Inflammatory macrophage treated with lipopolysaccharide for 4 hours (primary cell): ENCODE data around the gene PPM1M.
A peak's percentile ranks its signal among the peaks of the same experiment; 100 is the strongest.

ENCODE experiments used
- DNase-seq: peaks from one replicate; pipeline ENCODE4 v3.0.0-alpha.2; 2020

Gene PPM1M

DNA sequence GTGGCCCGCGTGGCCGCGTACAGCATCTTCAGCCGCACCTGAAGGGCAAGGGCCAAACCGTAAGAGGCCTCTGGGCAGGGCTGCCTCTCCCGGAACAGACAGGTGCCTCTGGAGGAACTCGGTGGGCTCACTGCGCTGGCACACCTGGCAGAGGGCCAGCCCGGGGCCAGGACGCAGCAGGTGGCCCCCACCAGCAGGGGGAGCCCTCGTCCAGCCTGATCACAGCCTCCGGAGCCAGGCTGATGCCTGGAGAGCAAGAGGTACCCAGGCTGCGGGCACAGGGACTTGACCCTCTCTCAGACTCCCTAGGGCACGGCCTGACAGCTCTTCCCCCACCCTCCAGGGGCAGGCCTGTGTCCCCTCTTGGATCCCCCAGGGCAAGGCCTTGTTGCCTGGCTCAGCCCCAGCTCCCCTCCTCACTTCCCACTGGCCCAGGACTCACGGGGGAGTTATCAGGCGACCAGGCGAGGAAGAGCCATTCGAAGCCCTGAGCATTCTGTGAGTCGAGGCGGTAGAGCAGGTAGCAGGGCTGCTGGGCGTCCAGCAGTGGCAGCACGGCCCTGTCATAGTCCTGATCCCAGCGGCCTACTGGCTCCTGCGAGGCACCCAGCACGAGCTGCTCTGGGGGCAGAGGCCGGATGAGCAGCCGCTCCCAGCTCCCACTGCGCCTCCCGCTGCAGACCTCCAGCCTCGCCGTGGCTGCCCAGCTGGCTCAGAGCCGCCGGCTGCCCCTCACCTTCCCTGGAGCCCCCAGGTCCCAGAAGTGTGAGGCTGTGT is 13.9 kb upstream of the PPM1M start:
- peak; percentile 72 for DNase-seq

DNA sequence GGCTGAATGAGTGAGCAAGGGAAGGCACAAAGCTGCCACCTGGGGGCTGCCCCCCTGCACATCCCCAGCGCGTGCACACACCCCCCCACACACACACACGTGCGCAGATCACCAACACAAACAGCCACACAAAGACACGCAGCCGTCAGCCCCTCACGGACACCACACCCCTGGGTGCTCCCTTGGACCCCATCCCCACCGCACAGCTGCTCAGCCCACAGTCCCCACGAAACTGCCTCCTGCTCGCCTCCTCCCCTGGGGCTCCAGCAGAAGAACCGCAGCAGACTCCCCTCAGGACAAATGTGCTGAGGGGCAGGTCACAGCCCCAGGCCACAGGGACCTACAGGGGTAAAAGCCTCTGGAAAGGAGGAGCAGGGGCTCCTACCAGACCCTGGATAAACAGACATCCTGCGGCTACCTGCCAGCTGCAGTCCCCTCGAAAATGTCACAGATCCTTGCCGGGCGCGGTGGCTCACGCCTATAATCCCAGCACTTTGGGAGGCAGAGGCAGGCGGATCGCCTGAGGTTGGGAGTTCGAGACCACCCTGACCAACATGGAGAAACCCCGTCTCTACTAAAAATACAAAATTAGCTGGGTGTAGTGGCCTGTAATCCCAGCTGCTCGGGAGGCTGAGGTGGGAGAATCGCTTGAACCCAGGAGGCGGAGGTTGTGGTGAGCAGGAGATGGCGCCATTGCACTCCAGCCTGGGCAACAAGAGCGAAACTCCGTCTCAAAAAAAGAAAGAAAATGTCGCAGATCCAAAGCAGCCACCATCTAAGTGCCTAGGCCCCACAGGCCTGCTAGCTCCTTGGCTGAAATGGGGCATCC is 13.1 kb upstream of the PPM1M start:
- no peak for DNase-seq

DNA sequence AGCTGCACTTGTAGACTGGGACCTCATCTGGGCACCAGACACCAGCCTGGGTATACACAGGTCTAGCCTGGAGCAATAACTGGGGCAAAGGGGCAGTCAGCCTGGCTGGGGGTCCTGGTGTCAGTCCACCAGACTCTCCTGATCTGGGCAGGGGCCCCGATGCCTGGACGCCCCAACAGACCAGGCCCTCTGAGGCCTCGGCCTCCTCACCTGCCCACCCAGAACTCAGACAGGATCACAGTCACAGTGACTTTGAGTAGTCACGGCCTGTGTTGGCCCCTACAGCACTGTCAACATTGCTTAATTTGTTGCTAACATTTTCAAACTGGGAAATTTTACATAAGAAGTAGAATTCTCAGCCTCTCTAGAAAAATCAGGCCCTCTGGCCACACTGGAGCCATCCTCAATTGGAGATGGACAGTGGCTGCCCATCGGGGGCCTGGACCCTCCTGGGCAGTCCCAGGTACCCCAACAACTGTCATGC is 12.4 kb upstream of the PPM1M start:
- DNase-seq: no peak

DNA sequence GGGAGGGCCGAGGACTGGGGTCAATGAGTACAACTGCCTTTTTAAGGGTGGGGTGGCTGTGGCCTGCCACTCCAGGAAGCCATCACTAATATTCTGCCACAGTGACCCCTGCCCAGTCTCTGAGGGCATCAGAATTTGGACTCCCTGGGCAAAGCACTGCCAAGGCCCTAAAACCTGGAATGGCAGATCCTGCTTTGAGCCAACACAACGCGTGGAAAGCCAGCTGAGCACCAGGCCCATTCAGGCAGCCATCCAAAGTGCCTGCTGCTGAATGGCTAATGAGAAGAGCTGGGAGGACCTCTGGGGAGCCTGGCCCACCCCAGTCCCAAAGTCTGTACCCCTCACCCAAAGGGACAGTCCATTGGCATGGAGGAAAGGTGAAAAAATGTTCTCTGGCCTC is 11.6 kb upstream of the PPM1M start:
- DNase-seq: no peak

DNA sequence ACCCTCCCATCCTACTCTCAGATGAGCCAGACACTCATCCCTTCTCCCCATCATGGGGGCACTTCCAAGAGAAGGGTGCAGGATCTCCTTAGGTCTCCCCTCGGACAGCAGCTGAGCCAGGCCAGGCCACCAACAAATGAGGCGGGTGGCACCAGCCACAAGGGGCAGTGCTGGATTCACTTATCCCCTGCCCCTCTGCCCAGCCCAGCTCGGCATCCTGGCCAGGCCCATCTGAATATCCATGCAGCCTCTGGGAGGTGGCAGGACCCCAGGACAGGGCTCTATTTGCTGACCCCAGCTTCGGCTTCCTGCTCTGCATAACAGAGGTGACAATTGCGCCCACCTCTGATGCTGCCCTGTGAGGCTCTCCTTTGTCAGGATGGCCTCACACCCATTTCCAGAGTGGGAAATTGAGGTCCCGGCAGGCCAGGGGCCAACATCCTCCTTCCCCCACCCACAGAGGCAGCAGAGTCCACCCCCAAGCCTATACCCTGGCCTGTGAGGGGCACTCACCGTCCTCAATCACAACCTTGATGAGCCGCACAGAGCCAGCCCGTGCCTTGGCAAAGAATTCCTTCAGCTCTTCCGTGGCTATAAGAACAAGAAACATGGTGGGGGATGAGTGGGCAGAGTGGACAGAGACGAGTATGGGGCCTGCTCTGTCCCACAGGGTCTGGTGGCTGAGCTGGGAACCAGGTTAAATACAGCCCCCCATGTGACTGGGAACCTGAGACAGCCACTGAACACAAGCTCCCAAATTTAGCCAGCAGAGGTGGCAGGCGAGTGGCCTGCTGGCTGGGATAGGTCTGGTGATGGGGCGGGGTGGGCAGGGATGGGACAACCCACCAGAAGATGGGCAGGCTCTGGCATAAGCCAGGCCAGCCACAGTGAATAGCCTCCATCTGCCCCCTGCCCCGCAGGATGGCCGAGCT is 10.8 kb upstream of the PPM1M start:
- DNase-seq: no peak

DNA sequence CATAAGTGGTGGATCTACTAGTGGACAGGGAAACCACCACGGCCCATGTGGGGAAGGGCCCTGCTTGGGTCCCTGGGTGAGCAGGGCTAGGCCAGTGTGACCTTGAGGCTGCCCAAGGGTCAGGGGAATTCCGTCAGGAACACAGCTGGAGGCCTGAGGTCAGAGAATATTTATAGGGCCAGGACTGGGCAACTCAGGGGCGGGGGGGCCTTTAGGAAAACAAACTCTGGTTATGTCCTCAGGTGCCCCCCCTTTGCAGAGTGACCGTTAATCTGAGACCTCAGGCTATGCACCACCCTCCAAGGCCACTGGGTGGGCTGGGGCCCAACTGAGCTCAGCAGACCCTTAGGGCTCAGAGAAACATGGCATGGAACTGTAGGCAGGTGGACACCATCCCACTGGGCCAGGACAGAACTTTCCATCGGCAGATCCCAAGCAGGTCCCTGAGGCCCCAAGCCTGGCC is 9.1 kb upstream of the PPM1M start:
- DNase-seq: no peak

DNA sequence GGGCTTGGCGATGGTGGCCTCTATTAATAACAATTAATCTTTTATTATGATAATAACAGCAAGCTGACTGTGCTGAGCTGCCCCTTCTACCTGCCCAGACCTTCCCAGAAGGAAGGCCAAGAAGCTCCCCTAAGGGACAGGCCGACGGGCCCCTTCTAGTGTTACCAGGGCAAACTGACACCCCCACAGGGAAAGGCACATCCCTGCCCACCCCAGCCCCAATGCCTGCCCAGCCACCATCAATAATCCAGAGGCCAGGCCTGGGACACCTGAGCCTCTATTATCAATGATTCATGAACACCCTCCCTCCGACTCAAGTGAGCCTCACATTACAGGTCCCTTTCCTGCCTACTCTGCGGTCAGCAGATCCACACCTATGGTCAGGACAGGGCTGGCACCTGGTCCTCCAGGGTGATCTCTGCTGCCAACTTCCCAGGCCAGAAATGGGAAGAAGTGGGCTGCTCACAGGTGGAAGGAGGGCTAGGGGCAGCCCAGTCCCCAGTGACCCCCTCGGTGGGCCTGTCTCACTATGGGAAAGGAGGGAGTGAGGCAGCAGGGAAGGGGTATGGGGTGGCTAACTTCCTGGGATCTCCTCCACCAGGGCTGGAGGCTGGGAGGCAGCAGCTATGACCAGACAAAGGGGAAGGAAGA is 8.4 kb upstream of the PPM1M start:
- no peak for DNase-seq

DNA sequence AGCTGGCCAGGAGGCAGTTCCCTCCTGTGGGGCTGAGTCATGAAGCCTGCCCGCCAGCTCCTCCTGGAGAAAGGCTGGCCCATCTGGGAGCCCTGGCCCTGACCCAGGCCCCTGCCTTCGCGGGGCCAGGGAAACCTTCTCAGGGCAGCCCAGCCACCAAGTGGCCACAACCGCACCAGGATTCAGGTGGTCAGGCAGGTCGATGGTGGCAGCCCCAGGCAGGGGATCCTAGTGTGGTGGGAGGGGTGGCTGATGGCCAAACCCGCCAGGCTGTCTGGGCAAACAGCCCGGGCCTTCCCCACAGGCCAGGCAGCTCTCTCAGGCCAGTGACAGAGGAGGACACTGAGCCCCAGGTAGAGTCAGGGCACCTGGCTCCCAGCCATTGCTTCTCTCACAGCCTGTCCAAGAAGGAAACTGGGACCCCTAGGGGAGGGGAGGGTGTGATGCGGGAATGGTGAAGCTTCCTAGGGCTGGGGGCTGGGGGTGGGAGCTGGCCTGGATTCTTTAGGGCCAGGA is 7.8 kb upstream of the PPM1M start:
- peak; percentile 82 for DNase-seq

DNA sequence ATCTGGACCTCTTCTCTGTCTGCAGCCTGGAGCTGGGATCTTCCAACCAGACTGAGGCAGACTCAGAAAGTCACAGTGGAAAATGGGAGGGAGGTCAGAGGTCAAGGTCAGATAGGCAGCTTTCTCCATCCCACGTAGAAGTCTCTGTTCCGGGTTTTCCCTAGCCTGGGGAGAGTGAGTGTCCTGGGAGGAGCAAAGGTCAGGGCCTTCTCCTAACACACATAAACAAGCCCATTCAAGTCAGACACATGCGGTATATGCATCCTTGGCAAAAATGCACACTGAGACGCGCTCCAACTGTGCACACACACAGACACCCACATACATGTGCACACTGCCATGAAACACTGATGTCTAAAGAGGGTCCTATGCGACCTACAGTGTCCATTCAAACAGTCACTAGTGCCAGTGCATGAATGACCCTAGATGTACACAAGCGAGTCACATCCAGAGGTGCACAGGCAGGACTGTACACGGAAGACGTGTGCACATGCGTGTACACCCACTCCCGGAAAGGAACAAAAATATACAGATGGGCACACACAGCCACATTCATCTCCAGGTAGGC is 7.3 kb upstream of the PPM1M start:
- DNase-seq: peak; percentile 71

DNA sequence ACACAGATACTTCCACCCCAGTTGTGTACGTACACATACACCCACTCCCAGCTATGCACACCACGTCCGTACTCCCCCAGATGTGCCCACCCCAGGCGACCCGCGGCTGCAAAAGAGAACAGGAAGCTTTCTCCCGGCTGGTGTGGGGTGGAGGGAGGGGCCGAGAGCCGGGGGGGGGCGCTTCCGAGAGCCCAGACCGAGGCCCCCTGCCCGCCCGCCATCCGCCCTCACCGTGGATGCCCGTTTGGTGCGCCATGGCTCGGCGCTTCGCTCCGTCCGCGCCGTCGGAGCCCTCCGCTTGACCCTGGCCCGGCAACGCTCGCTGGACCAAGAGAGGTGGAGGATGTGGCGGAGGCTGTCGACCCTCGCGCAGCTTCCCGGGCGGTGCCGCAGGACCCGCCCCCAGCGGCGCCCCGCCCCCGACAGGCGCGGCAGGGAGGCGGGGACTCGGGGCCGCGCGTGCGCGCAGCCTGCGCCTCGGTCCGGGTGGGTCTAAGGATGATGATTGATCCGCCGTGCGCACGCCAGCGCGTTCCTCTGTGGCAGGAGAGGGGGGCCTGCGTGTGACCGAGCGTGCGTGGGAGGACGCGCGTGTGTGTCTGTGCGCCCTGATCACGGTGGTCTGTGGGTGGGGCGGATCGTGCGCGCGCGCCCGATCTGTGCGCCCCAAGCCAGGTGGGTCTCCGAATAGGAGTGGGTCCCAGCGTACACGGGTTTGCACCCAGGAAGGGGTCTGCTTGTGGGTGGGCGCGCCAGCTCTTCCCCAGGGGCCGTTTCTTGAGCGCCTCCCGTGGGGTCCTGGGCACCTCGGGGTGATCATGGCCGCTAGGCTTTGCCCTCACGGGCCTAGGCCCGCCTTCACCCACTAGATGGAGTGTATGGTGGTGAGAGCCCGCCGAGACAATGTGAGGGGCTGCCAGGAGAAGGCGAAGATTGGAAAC is 6.5 kb upstream of the PPM1M start, which contains the start of gene TWF2:
Gene TWF2 (minus strand): TSS at position 398 of the 941 bp plus-strand sequence. CDS start 142 bp downstream, at position 256.
- peak; percentile 80 for DNase-seq

DNA sequence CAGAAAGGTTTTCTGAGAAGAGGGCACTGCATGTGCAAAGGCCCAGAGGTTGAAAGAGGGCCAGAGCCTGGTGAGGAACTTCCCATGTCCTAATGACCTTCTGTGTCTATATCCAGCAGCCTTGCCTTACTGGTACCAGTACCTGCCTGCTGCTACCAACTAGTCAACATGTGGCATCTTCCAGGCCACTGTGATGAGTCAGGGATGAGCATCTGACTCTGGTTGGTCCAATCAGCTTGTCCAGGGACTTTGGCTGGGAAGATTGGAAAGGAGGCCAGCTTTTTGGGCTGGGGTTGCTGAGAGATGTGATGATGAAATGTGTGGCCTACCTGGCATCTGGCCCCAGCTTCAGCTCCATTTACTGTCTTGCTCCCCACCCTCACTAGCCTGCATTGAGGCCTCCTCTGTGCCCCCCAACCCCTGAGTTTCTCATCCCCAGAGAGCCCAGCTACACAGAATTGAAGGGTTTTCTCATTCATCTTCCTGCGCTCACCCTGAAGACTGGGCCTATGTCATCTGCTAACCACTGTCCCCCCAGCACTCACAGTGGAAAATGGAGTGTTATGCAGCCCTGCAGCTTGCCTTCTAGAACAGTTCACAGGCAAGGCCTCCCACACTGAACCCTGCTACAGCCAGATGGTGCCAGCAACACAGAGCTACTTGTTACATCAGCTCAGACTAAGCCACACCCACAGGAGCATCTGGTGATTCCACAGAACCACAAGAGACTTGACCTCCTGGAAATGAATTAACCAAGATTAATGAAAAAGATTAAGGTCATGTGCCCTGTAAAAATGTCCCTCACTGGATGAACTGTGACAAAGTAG is 5.3 kb upstream of the PPM1M start:
- DNase-seq: peak; percentile 92

DNA sequence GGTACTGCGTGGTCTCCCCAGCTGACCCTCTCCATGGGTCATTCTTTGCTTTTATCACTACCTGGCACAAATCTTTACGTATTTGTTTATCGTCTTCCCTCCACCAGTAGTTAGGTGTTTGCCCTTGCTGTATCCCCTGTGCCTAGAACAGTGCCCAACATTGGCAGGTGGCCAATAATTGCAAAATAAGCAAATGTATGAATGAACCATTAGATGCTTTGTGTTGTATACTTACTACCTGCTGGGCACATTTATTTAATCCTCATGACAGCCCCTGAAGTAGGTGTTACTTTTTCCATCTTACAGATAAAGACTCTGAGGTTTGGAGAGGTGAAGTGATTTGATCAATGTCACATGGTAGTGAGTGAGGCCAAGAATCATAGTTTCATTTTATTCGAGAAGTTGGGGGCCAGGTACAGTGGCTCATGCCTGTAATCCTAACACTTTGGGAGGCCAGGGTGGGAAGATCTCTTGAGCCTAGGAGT is 4.6 kb upstream of the PPM1M start:
- DNase-seq: no peak

DNA sequence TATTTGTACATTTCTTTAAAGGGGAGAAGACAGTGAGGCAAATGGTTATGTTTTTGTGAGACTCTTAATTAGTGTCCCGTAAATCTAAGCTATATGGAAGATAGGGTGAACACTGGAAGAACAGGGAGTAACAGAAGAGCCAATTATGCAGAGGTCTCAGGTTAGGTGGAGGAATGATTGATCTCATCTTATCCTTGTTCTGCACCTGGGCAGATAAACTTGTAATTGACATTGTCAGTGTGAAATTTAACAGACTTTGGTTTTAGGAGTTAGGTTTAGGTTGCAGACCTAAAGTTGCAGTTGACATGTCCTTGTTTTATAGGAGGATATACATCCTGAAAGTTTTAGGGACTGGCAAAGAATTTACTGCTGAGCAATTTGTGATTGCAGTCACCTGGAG is 3.5 kb upstream of the PPM1M start:
- DNase-seq: no peak

DNA sequence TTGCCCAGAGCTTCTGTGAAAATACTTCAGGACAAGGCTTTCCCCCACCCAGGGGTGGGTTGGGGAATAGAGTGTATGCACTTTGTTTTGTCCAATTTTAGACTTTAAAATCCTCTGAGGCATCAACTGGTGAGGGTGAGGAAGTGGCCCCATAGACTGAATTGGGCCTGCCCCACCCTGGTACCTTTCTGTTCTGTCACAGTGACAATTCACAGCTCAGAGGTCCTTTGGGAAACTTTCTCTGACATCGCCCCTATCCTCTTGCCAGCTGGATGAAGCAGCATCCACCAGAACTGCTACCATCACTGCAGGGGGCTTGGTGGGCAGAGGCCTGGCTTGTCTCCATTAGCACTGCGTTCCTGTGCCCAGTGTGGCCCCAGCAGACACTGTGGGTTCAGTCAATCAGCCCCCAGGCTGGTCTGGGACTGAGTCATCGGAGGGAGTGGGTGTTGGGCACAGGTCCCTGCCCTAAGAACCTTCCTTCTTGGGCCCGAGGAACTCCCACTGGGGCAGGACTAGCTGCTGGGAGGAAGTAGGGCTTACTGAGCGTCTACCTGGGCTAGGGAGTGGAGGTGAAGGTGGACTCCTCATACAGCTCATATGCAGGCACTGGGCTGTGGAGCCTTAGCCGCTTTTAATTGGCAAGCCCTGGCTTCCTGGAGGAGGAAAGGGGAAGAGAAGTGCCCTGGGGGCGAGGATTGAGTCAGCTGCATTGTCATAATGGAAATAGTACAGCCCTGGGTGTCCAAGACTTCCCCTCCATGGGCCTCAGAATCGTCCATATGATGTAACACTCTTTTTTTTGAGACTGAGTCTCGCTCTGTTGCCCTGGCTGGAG is 1.5 kb upstream of the PPM1M start:
- peak; percentile 98 for DNase-seq

DNA sequence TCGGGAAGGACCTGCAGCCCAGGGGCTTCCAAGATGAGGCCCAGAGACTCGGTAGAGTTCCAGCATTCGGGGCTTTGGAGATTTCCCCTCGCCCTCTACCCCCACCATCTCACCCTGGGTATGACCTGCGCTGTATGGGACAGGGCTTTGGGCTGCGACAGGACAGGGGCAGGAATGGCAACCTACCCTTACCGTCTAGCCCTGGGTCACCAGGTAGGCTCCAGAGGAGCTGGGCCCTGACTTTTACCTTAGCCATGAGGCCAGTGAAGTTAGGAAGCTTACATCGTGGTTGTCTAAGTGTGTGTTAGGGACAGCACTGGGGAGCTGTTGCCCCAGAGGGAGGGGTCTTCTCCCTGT is 683 bp downstream of the PPM1M start:
- no peak for DNase-seq

DNA sequence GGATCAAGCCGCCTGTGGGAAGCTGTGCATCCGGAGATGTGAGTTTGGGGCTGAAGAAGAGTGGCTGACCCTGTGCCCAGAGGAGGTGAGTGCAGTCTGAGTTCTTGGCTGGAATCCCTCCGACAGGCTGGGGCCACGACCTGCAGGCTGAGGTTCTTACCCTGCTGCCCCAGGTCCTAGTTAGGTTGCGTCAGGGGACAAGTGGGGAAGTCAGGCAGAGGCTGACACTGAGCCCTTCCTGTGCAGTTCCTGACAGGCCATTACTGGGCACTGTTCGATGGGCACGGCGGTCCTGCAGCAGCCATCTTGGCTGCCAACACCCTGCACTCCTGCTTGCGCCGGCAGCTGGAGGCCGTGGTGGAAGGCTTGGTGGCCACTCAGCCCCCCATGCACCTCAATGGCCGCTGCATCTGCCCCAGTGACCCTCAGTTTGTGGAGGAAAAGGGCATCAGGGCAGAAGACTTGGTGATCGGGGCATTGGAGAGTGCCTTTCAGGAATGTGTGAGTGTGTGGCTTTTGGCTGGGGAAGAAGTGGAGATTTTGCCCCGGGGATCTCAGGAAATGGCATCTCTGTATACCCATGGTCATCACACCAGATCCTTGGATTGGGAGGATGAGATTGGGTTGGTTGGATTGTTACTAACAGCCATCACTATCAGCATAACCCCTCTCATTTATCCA is 1.3 kb downstream of the PPM1M start:
- DNase-seq: peak; percentile 67

DNA sequence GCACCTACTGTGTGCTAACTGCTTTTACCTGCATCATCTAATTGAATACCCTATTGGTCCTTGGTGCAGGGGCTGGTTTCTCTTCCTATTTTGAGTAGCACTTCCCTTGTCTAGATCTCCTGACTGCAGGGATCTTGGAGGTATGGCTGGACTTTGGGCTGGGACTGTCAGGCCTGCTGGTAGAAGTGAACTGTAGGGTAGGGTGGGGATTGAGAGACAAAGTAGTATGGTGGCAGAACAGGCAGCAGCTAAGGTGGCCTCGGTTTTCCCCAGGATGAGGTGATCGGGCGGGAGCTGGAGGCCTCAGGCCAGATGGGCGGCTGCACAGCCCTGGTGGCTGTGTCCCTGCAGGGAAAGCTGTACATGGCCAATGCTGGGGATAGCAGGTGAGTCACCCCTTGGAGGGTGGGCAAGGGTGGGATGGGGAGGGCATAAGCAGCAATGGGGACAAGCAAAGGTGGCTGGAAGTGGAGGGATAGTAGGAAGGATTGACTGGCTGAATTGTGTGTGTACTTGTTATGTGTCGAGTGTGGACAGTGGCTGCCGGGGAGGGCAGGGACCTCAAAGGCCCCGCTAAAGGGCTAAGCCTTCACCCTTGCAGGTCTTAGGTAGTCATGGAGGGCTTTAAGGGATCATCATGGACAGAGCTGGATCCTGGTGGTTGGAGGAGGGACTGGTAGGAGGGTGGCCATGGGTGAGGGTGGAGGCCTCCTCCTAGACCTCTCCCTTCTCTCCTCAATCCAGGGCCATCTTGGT is 2.0 kb downstream of the PPM1M start:
- DNase-seq: peak; percentile 51
